Measurements from ENCODE around the gene SLC16A5.

SLC16A5 gene

DNA sequence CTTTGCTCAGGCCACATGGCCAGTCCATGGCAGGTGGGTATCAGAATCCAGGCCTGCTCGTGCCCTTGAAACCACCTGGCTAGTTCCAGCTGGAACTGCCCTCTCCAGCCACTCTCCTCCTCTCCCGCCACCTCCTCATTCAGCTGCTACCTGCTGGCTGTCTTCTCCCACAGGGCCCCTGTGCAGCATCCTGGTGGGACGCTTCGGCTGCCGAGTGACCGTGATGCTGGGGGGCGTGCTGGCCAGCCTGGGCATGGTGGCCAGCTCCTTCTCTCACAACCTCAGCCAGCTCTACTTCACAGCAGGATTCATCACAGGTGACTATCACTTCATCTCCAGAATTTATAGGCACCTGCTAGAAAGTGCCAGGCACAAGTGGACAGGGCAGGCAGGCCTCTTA, 10.1 kb downstream of the SLC16A5 start:
- TF ChIP-seq CTCF (IDR thresholded peaks at IDR 0.05; ENCODE audit: low read length) (no peak), EZH2phosphoT487 (IDR thresholded peaks at IDR 0.05; ENCODE audit: low read length) (no peak), EZH2 (optimal IDR thresholded peaks at IDR 0.05; ENCODE audit: low read depth, low read length) (no peak)
- DNase-seq: no peak
- H3K27ac ChIP-seq (ENCODE audit: low read length): no peak overlapping the region

GRCh38 chr17:75098861-75099260, 11.1 kb downstream of the SLC16A5 start:
- Histone ChIP-seq H4K20me1 (ENCODE audit: insufficient read depth, low read length) (no peaks in the 10 kb centered on the region), H3K9ac (ENCODE audit: low read length) (no peak overlapping the region), H3K9me2 (replicated peaks; ENCODE audit: insufficient read depth, low read length) (no peaks in the 10 kb centered on the region), H3K27me3 (replicated peaks; ENCODE audit: insufficient read depth, low read length) (no peaks in the 10 kb centered on the region; the same call in 1 of the 2 replicates), H3K79me2 (ENCODE audit: low read length) (no peaks in the 10 kb centered on the region), H2AFZ (ENCODE audit: low read length) (no peak overlapping the region), H3K4me2 (ENCODE audit: low read depth, low read length) (no peak overlapping the region), H3K27ac (ENCODE audit: low read length) (no peak overlapping the region), H3K4me3 (ENCODE audit: low read length) (no peak overlapping the region), H3K9me3 (replicated peaks; ENCODE audit: insufficient read depth, low read length) (no peaks in the 10 kb centered on the region), H3K4me1 (ENCODE audit: low read length) (no peaks in the 10 kb centered on the region), H3K36me3 (replicated peaks; ENCODE audit: insufficient read depth, low read length) (no peaks in the 10 kb centered on the region), H3F3A (ENCODE audit: insufficient read depth, low read length) (no peaks in the 10 kb centered on the region)
- TF ChIP-seq EZH2phosphoT487 (IDR thresholded peaks at IDR 0.05; ENCODE audit: low read length) (no peak), EZH2 (optimal IDR thresholded peaks at IDR 0.05; ENCODE audit: low read depth, low read length) (no peak), CTCF (IDR thresholded peaks at IDR 0.05; ENCODE audit: low read length) (no peak)
- no peak for DNase-seq

More for the DNA sequence above, 10.1 kb downstream of the SLC16A5 start:
- no peaks in the 10 kb centered on the region for H4K20me1 ChIP-seq (ENCODE audit: insufficient read depth, low read length)
- no peaks in the 10 kb centered on the region for H3K36me3 ChIP-seq (replicated peaks; ENCODE audit: insufficient read depth, low read length)
- no peaks in the 10 kb centered on the region for H3F3A ChIP-seq (ENCODE audit: insufficient read depth, low read length)
- no peaks in the 10 kb centered on the region for H3K9me2 ChIP-seq (replicated peaks; ENCODE audit: insufficient read depth, low read length)
- no peak overlapping the region for H3K9ac ChIP-seq (ENCODE audit: low read length)
- H3K4me1 ChIP-seq (ENCODE audit: low read length): no peaks in the 10 kb centered on the region
- H3K4me3 ChIP-seq (ENCODE audit: low read length): no peak overlapping the region
- H3K79me2 ChIP-seq (ENCODE audit: low read length): no peaks in the 10 kb centered on the region
- H3K4me2 ChIP-seq (ENCODE audit: low read depth, low read length): no peak overlapping the region
- H3K9me3 ChIP-seq (replicated peaks; ENCODE audit: insufficient read depth, low read length): no peaks in the 10 kb centered on the region
- no peak overlapping the region for H2AFZ ChIP-seq (ENCODE audit: low read length)
- no peaks in the 10 kb centered on the region; the same call in 1 of the 2 replicates for H3K27me3 ChIP-seq (replicated peaks; ENCODE audit: insufficient read depth, low read length)

DNA sequence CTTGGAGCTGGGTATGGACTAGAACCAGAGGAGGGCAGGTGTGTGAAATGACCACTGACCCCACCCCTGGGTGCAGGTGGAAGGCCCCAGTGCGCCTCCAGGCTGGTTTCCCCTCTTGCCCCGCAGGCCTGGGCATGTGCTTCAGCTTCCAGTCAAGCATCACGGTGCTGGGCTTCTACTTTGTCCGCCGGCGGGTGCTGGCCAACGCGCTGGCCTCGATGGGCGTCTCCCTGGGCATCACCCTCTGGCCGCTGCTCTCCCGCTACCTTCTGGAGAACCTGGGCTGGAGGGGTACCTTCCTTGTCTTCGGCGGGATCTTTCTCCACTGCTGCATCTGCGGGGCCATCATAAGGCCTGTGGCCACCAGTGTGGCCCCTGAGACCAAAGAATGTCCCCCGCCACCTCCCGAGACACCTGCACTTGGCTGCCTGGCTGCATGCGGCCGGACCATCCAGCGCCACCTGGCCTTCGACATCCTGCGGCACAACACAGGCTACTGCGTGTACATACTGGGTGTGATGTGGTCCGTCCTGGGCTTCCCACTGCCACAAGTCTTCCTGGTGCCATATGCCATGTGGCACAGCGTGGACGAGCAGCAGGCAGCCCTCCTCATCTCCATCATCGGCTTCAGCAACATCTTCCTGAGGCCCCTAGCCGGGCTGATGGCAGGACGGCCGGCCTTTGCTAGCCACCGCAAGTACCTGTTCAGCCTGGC, 12.3 kb downstream of the SLC16A5 start:
- Histone ChIP-seq H3K27ac (ENCODE audit: low read length) (no peak overlapping the region), H3K9me3 (replicated peaks; ENCODE audit: insufficient read depth, low read length) (no peaks in the 10 kb centered on the region), H3K9me2 (replicated peaks; ENCODE audit: insufficient read depth, low read length) (no peaks in the 10 kb centered on the region), H2AFZ (ENCODE audit: low read length) (no peak overlapping the region), H3K4me2 (ENCODE audit: low read depth, low read length) (no peak overlapping the region), H3K4me3 (ENCODE audit: low read length) (no peak overlapping the region), H3K4me1 (ENCODE audit: low read length) (no peaks in the 10 kb centered on the region), H3F3A (ENCODE audit: insufficient read depth, low read length) (no peaks in the 10 kb centered on the region), H3K79me2 (ENCODE audit: low read length) (no peaks in the 10 kb centered on the region), H3K36me3 (replicated peaks; ENCODE audit: insufficient read depth, low read length) (no peaks in the 10 kb centered on the region), H3K27me3 (replicated peaks; ENCODE audit: insufficient read depth, low read length) (no peaks in the 10 kb centered on the region; the same call in 1 of the 2 replicates), H4K20me1 (ENCODE audit: insufficient read depth, low read length) (no peaks in the 10 kb centered on the region), H3K9ac (ENCODE audit: low read length) (no peak overlapping the region)
- no peak for DNase-seq
- TF ChIP-seq EZH2 (optimal IDR thresholded peaks at IDR 0.05; ENCODE audit: low read depth, low read length) (no peak), EZH2phosphoT487 (IDR thresholded peaks at IDR 0.05; ENCODE audit: low read length) (no peak), CTCF (IDR thresholded peaks at IDR 0.05; ENCODE audit: low read length) (no peak)

All from MM.1S (cell line).